GM21576 (cell line): ENCODE results near the gene ITGA2.

ENCODE experiments used
- ATAC-seq: cut with Tn5 transposase; IDR thresholded peaks from one replicate; pipeline ENCODE4 v1.9.1; 2021; ENCODE audit warnings: mild to moderate bottlenecking, moderate library complexity; ENCODE audit not compliant: unreplicated experiment

The ITGA2 gene

DNA sequence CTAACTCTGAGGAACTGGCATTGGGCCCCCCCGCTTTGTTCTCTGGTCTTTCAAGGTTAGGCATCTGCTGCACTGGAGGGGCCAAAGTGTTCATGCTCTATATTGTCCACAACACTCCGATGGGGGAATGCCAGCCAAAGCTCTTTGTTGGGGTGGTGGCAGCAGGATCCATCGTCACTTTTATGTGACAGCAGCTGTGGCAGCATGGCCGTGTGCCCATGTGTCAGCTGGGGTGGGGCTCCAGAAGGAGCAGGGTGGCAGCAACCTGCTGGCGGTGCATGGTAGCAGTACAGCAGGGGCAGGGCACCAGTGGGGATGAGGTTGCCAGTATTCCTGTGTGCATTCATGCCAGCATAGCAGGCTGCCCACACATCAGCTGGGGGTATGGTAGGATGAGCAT lies 28.2 kb downstream of the ITGA2 start:
- no peak for ATAC-seq

DNA sequence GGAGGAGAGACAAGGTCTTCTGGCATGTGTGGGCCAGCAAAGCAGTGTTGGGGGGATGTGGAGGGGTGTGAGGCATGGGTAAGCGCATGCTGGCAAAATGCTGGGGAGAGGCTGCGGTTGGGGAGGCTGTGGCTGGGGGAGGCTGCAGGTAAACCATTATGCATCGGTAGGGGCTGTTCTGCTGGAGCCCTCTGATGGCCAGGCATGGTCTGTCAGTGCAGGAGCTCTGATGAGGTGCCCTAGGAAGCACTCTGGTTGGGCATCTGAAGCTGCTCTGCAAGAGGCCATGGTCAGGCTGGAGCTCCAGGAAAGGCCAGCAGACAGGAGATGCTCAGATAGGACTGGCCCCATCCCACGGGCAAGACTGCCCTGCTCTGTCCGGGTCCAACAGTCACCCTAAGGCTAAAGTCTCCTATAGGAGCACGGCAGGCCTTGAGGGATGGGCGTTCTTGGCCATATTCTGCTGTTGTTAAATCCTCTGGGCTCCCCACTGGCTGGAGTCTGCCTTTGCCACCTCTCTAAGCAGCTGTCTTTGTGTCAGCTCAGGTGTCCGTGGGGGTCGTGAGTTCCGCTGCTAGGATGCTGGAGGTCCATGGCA lies 28.7 kb downstream of the ITGA2 start:
- no peak for ATAC-seq

DNA sequence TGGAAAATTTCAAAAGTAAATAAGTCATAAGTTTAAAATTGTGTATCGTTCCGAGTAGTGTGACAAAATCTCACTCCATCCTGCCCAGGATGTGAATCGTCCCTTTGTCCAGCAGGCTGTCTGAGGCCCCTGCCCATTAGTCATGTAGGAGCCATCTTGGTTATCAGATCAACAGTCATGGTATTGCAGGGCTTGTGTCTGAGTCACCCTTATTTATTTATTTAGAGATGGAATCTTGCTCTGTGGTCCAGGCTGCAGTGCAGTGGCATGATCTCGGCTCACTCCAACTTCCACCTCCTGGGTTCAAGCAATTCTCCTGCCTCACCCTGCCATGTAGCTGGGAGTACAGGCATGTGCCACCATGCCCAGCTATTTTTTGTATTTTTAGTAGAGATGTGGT lies 30.2 kb downstream of the ITGA2 start:
- no peak for ATAC-seq

DNA sequence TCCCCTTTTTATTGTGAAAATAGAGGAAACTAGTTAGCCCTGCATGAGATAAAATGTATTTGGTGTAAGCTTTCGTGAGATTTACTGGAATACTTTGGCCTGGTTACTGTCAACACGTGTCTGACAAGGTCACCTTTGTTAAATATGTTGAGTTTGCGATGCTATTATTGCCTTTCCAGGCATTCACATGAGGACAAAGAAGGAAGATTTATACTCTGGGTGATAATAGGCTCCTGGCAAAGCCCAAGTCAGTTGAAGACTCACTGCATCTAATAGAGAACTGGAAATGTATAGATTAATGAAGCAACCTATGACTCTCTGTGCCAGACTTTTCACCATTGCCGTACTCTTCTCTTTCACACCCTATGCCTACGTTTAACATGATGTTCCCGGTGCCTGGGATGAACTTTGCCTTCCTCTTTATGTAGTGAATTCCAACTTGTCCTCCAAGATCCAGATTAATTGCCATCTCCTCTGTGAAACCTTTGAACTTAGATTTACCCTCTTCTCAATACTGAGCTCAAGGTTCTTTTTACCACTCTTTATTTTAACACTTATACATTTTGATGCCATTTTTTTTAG lies 33.9 kb downstream of the ITGA2 start:
- ATAC-seq: no peak

DNA sequence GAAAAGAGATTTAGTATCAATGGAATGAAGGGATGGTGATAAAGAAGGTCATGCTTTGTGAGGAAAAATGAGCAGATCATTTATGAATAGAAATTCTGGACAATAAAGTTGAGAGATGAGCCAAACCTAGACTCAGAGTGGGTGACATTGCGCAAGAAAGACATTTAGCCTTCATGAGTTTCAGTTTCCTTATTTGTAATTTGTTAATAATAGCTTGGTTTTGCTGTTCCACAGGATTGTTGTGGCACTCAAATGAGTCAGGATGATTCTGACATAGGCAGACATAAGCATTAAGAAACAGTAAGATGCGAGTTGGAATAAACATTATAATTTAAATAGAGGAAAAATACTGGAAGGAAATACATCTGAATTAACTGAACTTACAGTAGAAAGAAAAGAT lies 34.8 kb downstream of the ITGA2 start:
- ATAC-seq: peak; percentile 86

DNA sequence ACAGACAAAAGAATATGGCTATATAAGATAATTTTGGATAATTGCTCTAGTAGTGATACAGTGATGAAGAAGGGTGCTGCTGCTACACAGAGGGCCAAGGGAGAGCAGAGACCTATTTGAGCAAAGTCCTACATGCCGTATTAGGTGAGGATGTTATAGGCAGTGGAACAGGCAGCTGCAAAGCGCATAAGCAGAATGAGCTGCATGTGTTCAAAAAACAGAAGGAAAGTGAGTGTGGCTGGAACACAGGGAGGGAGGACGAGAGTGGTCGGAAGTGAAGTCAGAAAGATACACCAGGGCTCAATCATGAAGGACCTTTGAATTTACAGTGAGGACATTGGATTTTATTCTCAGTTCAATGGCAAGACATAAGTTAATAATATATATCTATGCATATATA lies 35.4 kb downstream of the ITGA2 start:
- no peak for ATAC-seq

DNA sequence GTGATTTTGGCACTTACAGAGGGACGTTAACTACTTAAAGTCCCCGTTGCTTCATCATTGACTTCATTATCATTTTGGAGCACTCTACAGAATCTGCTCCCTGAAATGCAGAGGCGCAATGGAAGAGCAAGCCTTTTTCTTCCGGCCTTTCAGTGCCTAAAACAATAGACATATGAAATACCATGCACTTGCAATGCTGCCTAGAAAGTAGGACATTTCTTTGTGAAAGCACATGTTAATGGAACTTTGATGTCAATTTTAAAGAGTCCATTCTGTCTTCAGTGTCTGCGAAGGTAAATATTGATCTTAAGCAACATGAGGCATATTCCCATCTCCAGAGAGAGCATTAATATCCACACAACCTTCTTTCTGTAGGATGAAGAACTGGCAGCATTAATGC lies 36.3 kb downstream of the ITGA2 start:
- no peak for ATAC-seq

DNA sequence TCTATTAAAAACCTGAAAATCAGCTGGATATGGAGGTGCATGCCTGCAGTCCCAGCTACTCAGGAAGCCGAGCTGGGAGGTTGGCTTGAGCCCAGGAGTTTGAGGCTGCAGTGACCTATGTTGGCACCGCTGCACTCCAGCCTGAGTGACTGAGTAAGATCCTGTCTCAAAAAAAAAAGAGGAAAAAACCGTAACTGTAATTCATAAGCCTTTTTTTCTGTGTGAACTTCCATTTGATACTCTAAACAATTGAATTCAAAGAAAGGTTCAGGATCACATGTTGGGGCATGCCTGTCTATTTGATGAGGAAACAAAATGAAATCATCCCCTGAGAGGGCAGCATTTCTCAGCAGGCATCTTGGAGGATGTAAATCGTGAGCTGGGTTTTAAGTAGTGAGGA lies 38.8 kb downstream of the ITGA2 start:
- ATAC-seq: no peak

DNA sequence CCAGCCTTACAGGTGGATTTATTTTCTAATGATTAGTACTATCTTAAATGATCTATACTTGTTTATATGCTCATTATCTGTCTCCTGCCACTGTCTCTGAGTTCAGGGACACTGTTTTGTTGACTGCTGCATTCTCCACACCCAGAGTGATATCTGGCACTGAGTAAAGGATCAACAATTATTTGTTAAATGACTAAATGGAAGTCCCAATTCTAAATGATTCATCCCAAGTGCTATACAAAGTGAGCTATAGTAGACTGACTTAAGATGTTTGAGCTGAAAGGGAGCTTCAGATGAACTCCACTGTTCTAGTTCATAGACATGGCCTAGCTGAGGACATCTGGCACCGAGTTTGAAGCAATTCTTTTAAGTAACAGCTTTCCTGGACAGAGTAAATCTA lies 40.5 kb downstream of the ITGA2 start:
- no peak for ATAC-seq

DNA sequence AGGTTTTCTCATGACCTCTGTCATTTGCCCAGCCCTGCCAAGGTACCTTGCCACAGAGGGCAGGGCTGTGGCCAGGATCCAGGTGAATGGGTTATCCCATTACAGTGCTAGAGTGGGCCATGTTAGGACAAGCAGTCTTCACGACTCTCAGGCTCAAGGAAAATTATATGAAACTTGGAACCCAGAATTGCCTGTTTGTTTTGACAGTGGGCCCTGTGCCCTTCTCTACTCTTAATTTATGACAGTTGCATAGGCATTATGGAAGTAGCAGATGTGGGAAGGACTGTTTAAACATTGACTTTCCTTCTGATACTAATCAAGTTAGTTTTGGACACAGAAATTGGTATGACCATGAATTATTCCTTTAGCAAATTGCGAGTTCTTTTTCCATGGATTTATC lies 41.7 kb downstream of the ITGA2 start:
- no peak for ATAC-seq

DNA sequence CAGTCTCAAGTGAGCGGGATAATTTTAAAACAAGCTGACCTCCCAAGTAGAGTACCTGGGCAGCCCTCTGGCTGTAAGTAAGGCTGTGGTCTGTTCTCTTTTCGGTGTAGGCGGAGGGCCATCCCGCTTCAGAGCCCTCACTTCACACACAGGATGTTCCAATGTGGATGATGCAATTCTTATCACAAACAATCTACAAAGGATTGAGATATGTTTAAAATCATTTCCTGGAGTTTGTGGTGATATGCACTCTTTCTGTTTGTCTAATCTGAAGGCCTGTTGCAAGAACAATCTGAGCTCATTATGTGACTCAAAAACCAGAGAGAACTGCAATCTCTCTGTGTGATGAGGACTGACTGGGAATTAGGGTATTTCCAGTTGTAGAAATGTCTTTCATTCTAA lies 42.5 kb downstream of the ITGA2 start:
- no peak for ATAC-seq

DNA sequence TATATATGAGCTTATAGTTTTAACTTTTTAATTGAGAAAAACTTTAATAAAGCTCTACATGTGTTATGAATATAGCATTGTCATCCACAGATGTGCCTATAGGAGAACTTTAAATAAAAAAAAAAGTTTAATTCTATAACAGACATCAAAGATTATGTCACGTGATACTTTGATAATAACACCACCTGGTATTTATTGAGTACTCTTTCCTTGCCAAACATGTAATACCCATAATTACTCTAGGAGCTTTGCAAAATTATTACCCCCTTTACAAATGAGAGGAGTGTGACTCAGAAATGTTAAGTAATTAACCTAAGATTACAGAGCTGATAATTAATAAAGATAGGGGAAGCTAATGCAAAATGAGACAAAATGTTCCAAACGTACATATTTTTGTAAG lies 43.0 kb downstream of the ITGA2 start:
- ATAC-seq: no peak

DNA sequence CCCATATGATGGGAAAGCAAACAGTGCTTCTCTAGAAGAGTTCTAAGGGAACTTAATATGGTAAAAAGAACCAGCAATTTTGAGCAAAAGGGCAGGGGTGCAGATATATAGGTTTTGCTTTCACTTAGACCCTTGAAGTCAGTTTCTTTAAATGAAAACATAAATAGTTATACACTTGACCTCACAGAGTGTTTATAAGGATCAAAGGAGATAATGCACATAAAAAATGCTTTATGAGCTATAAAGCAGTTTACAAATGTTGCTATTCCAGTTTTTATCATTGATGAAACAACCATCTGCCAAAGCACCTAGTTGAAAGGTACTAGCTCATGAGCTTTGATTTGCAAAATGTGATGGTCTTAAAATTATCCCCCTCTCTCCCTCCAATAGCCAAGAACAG lies 45.7 kb downstream of the ITGA2 start:
- ATAC-seq: no peak

DNA sequence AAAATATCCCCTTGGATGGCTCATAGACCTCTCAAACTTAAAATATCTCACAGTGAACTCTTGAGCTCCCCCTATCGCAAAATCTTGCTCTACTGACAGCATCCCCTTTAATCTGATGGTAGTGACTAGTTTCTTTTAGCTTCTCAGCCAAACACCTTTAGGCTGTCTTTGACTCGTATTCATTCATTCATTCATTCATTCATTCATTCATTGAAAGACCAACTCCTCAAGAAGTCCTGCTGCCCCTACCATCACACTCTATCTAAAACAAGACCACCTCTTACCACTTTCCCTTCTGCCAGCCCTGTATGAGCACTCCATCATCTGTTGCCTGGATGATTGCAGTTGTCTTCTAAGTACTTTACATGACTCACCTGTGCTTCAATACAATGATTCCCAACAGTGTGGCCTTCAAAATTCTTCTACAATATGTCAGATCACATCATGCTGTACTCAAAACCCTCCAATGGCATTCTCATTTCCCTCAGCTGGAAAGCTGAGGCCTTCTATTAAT lies 46.8 kb downstream of the ITGA2 start:
- no peak for ATAC-seq

DNA sequence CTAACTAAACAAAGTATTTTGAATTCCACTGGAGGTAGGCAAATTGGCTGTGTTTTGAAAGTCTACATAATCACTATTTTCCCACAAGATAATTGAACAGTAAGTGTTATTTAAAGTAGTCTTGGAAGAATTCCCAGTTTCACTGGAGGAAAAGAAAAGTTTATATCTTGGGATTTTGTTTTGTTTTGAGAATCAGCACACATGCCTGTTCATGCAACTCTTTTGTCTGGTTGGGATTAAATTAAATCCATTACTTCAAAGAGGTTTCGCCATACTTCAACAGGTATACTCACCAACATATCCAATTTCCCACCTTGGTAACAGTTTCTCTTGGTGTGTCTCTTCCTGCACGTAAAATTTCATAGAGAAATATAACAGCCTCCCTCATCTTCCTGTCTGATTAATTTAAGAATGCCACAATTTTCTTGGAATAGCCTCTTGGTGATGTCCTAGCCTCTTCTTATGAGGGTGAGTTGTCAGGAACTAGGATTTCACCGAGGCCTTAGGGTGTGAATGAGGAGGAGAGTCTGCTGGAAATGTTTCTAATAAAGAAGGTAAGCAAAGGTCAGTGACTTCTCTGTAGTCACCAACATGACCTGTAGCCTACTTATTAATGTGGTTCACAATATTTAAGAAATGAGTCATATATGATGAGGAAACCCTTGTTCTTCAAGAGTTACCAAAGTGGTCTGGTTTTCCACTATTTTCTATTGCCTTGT lies 48.1 kb downstream of the ITGA2 start:
- no peak for ATAC-seq

DNA sequence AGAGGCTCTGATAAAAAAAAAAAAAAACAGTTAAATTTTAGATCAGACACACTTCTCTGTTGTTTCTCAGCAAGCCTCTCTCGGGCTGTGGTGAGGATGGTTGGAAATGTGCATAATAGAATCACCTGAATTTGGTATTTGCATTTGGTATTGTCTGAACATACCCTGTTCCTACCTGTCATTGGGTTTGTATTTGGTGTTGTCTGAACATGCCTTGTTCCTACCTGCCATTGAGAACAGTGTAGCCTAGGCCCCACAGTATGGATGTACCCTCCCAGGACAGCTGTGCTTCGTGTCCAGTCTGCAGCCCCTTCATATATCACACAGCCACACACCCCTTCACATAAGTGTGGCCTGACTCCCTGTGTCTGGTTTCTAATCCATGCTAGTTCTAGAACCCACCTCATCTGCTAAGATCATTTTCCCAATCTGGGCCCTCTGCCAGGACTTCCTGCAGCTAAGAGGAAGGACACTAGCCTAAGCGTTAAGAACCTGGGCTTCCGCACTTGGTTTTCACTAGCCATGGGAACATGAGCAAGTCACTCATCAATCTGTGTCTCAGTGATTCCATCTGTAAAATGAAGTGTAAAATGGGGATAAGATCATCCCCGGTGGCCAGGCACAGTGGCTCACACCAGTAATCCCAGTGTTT lies 49.2 kb downstream of the ITGA2 start:
- ATAC-seq: no peak

DNA sequence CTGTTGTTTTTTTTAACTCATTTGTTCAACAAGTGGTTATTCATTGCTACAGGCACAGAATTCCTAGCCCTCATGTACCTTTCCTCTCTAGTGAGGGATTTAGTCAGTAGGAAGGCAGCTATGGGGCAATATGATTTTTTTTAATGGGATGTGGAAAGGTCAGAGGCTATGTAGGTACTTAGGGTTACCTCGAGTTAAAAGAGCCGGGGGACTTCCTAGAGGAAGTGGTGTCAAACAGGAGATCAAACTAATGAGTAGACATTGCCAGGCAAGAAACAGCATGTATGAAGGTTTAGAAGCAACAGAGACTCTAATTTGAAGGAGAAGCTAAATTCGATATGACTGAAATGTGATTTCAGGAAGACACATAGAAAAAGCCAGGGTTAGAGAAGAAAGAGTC lies 50.7 kb downstream of the ITGA2 start:
- no peak for ATAC-seq

DNA sequence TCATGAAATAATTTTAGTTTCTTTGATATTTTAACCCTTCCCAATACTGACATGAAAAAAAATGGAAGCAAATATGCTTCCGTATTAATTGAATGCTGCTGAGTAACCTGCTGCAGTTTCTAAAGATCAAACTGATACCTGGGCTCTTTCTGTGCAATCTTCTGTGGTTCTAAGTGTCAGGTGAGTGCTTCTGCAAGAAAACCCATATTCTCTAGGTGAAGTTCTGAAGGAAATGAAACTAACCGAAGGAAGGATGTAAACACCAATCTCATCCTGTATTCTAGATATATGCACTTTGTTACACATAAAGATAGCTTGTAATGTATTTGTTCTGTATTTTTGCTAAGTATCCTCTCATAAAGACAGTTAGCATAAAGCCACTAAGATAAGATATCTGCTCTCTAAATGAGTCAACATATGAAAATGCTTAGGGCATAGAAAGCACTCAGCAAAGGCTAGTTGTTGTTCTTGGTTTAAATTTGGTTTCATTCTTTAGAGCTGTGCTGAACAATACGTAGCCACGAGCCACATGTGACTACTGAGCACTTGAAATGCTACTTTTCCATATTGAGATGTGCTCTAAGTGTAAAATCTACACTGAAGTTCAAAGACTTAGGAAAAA lies 52.0 kb downstream of the ITGA2 start:
- ATAC-seq: peak; percentile 97

DNA sequence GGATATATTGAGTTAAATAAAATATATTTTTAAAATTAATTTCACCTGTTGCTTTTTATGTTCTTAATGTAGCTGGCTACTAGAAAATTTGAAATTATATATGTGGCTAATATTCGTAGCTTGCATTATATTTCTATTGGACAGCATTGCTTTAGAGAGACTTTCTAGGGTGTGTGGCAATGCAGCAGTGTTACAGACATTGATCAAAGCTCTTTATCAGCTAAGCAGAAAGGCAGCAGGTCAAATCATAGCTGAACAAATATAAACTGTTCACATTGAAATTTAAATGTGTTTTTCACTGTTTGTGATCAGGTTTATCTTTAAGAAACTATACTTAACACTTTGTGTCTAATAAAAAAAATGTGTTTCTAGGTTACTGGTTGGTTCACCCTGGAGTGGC lies 52.6 kb downstream of the ITGA2 start:
- no peak for ATAC-seq

DNA sequence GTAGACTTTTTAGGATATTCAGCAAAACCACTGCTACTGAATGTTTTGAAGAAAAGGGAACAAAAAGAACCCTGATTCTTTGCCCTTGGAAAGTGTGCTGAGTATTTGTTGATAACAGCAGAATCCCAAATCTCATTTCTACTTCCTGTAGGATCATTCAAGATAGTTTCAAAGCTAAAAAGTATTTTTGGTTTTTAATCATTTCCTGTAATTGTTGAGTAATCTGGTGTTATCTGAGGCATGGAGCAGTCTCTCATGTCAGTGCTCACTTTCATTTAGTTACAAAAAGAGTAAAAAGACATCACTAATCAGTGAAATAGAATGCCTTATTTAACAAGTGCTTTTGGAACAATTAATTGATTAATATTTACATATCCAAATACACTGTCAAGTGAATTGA lies 56.1 kb downstream of the ITGA2 start:
- no peak for ATAC-seq

DNA sequence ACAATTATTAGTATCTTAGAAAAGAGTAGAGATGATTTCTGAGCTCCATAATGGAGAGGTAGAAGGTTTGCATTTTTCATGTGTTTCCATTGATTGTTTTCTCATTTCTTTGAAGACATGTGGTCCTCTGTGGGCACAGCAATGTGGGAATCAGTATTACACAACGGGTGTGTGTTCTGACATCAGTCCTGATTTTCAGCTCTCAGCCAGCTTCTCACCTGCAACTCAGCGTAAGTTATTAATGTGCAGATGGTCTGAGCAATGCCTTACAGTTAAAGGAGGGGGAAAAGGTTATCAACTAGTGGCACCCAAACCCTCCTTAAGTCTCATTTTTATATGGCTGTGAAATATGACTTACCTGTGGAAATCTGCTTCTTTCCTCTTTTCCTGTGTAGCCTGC lies 59.1 kb downstream of the ITGA2 start:
- ATAC-seq: no peak

DNA sequence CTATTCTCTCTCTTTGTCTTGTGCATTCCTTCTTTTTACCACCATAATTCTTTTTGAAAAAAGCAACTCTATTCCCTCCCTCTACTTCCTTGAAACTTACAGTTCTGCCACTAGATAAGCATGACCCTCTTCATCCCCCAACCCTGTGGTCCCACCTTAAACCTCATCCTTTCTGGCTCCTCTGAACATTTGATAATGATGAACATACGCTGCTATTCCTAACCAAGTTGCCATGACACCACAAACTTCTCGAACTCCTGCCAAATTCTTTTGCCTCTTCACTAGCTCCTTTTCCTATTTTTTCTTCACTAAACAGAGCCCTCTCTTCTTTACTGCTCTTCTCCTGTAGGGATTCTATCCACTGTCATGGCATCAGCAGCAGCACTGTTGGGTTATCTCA lies 63.3 kb downstream of the ITGA2 start:
- ATAC-seq: no peak
